Neural crest cell (in vitro differentiated cells): ENCODE measurements around the gene NMT2. TPM values are rescaled to one million over a fixed set of nuclear protein-coding genes. Genes with fewer than 3 reads are reported as not detected.

Experiments
- DNase-seq: peaks from one replicate; pipeline ENCODE4 v3.0.0; 2021; ENCODE audit warnings: low read depth, mixed read lengths, low spot score
- H3K27ac Mint-ChIP-seq: one replicate; pipeline ENCODE4 v1.8.0; 2021; ENCODE audit warnings: mild to moderate bottlenecking, mixed read lengths; ENCODE audit not compliant: unreplicated experiment
- H3K27me3 Mint-ChIP-seq: 2 replicates; pipeline ENCODE4 v1.8.0; 2021; ENCODE audit warnings: low read depth, mild to moderate bottlenecking, mixed read lengths
- H3K36me3 Mint-ChIP-seq: 2 replicates; pipeline ENCODE4 v1.8.0; 2021; ENCODE audit warnings: low read depth, mild to moderate bottlenecking, mixed read lengths
- H3K4me1 Mint-ChIP-seq: 2 replicates; pipeline ENCODE4 v1.8.0; 2021; ENCODE audit warnings: mixed read lengths
- H3K4me3 Mint-ChIP-seq: one replicate; pipeline ENCODE4 v1.8.0; 2021; ENCODE audit warnings: mild to moderate bottlenecking, mixed read lengths
- H3K9me3 Mint-ChIP-seq: 2 replicates; pipeline ENCODE4 v1.8.0; 2021; ENCODE audit warnings: mixed read lengths
- CTCF ChIP-seq: fragments of 200-600 bp; sonication (generic); conservative IDR thresholded peaks from 2 replicates; pipeline ENCODE4 v1.5.0; 2021; ENCODE audit warnings: antibody characterized with exemption, mild to moderate bottlenecking
- total RNA-seq: library from RNA; stranded (reverse); gene quantifications from 2 replicates; pipeline ENCODE4 v1.2.1, GENCODE V29; 2021

Gene NMT2
- total RNA-seq, 1 donor from 2014 or later = 24.4 TPM

GRCh38 chr10:15189133-15189885, 20.8 kb upstream of the NMT2 start:
- Mint-ChIP-seq H3K27me3 (no peaks in the 10 kb centered on the region), H3K36me3 (no peaks in the 10 kb centered on the region), H3K4me3 (no peak overlapping the region), H3K27ac (no peak overlapping the region), H3K4me1 (peaks cover 12% of the 10 kb centered on the region), H3K9me3 (no peaks in the 10 kb centered on the region)
- TF ChIP-seq CTCF = no peak
- DNase-seq = no peak

DNA sequence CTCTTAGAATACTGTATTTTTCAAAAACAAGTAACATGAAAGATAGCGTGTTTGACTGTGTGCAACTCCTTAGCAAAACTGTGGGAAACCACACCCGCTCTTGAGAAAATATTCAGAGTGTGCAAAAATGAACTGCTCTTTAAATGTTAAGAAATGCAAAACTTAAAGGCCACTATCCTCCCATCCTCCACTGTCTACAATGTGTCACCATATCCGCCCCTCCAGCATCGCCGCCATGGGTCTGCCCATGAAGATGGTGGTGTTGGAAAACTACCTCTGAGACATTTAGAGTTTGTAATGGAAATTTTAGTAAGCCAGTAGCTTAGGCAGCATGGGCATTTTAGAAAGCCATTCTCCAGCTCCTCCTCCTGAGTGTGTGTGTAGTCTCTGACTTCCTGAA, 20.1 kb upstream of the NMT2 start:
- H3K36me3 Mint-ChIP-seq = no peaks in the 10 kb centered on the region

DNA sequence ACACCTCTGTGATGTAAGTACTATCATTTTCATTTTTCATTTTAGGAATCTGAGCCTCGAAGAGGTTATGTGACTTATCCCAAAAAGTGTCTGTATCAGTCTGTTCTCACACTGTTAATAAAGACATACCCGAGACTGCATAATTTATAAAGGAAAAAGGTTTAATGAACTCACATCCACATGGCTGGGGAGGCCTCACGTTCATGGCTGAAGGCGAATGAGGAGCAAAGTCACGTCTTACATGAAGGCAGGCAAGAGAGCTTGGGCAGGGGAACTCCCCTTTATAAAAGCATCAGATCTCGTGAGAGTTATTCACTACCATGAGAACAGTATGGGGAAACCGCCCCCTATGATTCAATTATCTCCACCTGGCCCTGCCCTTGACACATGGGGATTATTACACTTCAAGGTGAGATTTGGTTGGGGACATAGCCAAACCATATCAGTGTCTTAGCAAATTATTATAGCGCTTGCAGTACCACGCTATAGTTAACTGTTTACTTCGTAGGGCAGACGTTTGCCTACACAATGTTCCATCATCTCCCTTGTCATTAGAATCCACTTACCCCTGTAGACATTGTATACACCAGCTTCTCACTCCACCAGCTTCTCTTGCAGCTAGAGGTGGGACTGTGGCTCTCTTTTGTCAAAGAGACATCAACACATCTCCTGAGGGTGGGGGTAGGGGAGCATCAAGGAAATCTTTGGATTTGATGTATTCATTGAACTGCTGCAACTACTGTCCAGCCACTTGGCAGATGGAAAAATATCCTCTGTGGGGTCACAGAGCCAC, 15.4 kb upstream of the NMT2 start:
- H3K27ac Mint-ChIP-seq = no peak overlapping the region
- no peak for TF ChIP-seq CTCF
- no peaks in the 10 kb centered on the region for H3K36me3 Mint-ChIP-seq
- no peaks in the 10 kb centered on the region for H3K4me1 Mint-ChIP-seq
- DNase-seq = no peak
- H3K4me3 Mint-ChIP-seq = no peak overlapping the region
- no peaks in the 10 kb centered on the region for H3K27me3 Mint-ChIP-seq
- no peaks in the 10 kb centered on the region for H3K9me3 Mint-ChIP-seq

More for the DNA sequence above, 20.1 kb upstream of the NMT2 start:
- Mint-ChIP-seq H3K27me3 (no peaks in the 10 kb centered on the region), H3K27ac (no peak overlapping the region), H3K4me1 (peaks cover 9% of the 10 kb centered on the region), H3K9me3 (no peaks in the 10 kb centered on the region), H3K4me3 (no peak overlapping the region)
- no peak for TF ChIP-seq CTCF
- DNase-seq = no peak

- H3K4me1 Mint-ChIP-seq = no peaks in the 10 kb centered on the region
- DNase-seq = no peak
- H3K27ac Mint-ChIP-seq = no peak overlapping the region
- H3K4me3 Mint-ChIP-seq = no peak overlapping the region
- H3K9me3 Mint-ChIP-seq = no peaks in the 10 kb centered on the region
- no peaks in the 10 kb centered on the region for H3K36me3 Mint-ChIP-seq
- TF ChIP-seq CTCF = no peak
- no peaks in the 10 kb centered on the region for H3K27me3 Mint-ChIP-seq
Observed at GRCh38 chr10:15182540-15183207, 14.2 kb upstream of the NMT2 start.

DNA sequence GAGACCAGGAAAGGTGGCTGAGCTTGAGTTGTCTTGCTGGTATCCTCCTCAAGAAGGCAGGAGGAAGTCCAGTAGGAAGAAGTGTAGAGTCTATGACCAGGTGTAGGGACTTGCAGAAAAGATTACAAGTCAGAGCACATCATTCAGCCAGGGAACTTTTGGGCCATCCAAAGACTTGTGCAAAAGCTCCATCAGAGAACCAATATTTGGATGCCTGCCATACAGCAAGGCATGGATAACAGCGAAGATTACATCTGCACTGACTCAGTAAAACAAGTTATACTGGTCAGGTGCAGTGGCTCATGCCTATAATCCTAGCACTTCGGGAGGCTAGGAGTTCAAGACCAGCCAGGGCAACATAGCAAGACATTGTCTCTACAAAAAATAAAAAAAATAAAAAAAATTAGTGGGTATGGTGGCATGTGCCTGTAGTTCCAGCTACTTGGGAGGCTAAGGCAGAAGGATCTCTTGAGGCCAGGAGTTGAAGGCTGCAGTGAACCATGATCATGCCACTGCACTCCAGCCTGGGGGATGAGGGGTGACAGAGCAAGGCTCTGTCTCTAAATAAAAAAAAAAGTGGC, 13.2 kb upstream of the NMT2 start:
- Mint-ChIP-seq H3K4me3 (no peak overlapping the region), H3K27ac (no peak overlapping the region), H3K27me3 (no peaks in the 10 kb centered on the region), H3K9me3 (no peaks in the 10 kb centered on the region), H3K4me1 (no peaks in the 10 kb centered on the region), H3K36me3 (no peaks in the 10 kb centered on the region)
- DNase-seq = no peak
- no peak for TF ChIP-seq CTCF
